Heart left ventricle (tissue), 13 donors: ENCODE measurements around the gene KLHDC8A.

Experiments
- CTCF ChIP-seq, 12 donors: fragments of 200-600 bp; sonication (generic) in 4 of 12; IDR thresholded peaks; one replicate each; pipeline versions ENCODE4 v1.5.0 to v1.8.0; 2018 to 2022; ENCODE audit warnings: antibody characterized with exemption in 12 of 12, mild to moderate bottlenecking in 5 of 12
- POLR2A ChIP-seq, 2 donors: fragments of 450-650 bp; IDR thresholded peaks; one replicate each; pipeline ENCODE4 v1.6.1; 2017; ENCODE audit warnings: antibody characterized with exemption in 2 of 2, mild to moderate bottlenecking in 2 of 2, moderate library complexity in 2 of 2
- donor health status: ischemic (EF 13 %, LVEDD 7.1; RV severe dilation, severe dysfunction).
- donor health status: DM: no; HTN: yes; CAD: no.
- donor health status: DM: no; HTN: no; CAD: no.
- donor health status: ischemic (EF 25% LVEDD 6.9; RV normal size, moderate dysfunction).
- donor health status: ischemic (EF 25% LVEDD 5.7; RV mildly dilated, moderate dysfunction).
- donor health status: ischemic (EF 35%, LVEDD 5.7; RV mildly dilated, moderate dysfunction).
- donor health status: nonischemic (EF 11% LVEDD 7.7; RV severe dilation, severe dysfunction).
- donor health status: DM: yes; HTN: yes; CAD: no.
- donor health status: PGD.
- donor health status: ischemic (EF 29% LVEDD 5.4; RV normal size, mild dysfunction).
- donor health status: nonischemic (EF 23%, LVEDD 6.1; RV moderate dilation, normal function).

GRCh38 chr1:205369701-205370123, 13.0 kb upstream of the KLHDC8A start:
- TF ChIP-seq CTCF (IDR thresholded peaks at IDR 0.05) (no peak), POLR2A (IDR thresholded peaks at IDR 0.05) (no peak)
